Body of pancreas (tissue), 4 donors: ENCODE data around the gene COL26A1.

Experiments used
- POLR2A ChIP-seq, 3 donors: fragments of 450-650 bp; IDR thresholded peaks; one replicate each; pipeline ENCODE4 v1.6.1; 2016; ENCODE audit warnings: antibody characterized with exemption in 3 of 3, mild to moderate bottlenecking in 2 of 3
- TF ChIP-seq, protein P1 (sequence below), 7 experiments: fragments of 450-650 bp in 4 of 7; fragments of 200-600 bp in 3 of 7; sonication (generic) in 3 of 7; IDR thresholded peaks; one replicate each; pipeline ENCODE4 v1.5.1; 2016 to 2019; ENCODE audit warnings: antibody characterized with exemption in 7 of 7

DNA sequence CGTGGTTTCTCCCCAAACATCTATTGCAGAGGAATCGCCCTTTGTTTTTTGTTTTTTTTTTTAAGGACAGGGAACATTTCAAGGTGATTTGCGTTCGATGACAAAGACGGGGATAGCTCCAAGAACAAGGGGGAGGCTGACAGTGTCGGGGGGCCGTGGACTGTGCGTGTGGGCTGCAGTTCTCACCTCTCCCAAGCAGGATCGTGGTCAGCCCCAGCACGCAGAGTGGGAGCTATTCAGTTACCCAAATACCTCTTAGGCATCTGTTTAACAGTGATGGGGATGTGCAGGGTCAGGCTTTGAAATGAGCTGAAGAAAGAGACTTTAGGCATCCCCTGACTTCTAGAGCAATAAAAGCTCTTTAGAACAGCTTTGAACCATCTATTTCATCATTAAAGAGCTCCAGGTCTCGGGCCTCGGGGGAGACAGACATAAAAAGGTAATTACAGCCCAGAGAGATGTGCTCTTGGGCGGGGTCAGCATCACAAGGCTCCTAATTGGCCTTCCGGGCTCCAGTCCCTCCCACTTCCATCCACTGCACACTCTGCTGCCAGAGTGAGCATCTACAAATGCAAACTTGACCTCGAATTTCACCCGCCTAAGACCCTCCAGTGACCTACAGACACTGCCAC is 169.2 kb downstream of the COL26A1 start:
- TF ChIP-seq, protein P1, sequence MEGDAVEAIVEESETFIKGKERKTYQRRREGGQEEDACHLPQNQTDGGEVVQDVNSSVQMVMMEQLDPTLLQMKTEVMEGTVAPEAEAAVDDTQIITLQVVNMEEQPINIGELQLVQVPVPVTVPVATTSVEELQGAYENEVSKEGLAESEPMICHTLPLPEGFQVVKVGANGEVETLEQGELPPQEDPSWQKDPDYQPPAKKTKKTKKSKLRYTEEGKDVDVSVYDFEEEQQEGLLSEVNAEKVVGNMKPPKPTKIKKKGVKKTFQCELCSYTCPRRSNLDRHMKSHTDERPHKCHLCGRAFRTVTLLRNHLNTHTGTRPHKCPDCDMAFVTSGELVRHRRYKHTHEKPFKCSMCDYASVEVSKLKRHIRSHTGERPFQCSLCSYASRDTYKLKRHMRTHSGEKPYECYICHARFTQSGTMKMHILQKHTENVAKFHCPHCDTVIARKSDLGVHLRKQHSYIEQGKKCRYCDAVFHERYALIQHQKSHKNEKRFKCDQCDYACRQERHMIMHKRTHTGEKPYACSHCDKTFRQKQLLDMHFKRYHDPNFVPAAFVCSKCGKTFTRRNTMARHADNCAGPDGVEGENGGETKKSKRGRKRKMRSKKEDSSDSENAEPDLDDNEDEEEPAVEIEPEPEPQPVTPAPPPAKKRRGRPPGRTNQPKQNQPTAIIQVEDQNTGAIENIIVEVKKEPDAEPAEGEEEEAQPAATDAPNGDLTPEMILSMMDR (IDR thresholded peaks at IDR 0.05) = no peak
- no peak for TF ChIP-seq POLR2A (IDR thresholded peaks at IDR 0.05)
